ENCODE measurements around the gene MEPCE.

The MEPCE gene

GRCh38 chr7:100419660-100420226 is 9.9 kb upstream of the MEPCE start:
- no peak for TF ChIP-seq CTCF (IDR thresholded peaks at IDR 0.05; ENCODE audit: borderline replicate concordance, insufficient read depth, low read depth, low read length)
- no peak overlapping the region for H3K4me3 ChIP-seq (ENCODE audit: low read depth, low read length)

- TF ChIP-seq CTCF (IDR thresholded peaks at IDR 0.05; ENCODE audit: borderline replicate concordance, insufficient read depth, low read depth, low read length): no peak
- no peak overlapping the region for H3K4me3 ChIP-seq (ENCODE audit: low read depth, low read length)
Measured at GRCh38 chr7:100423315-100423714, 6.3 kb upstream of the MEPCE start.

GRCh38 chr7:100425347-100425746 is 4.3 kb upstream of the MEPCE start:
- no peak for TF ChIP-seq CTCF (IDR thresholded peaks at IDR 0.05; ENCODE audit: borderline replicate concordance, insufficient read depth, low read depth, low read length)
- H3K4me3 ChIP-seq (ENCODE audit: low read depth, low read length): no peak overlapping the region

GRCh38 chr7:100426516-100426915 is 3.1 kb upstream of the MEPCE start:
- TF ChIP-seq CTCF (IDR thresholded peaks at IDR 0.05; ENCODE audit: borderline replicate concordance, insufficient read depth, low read depth, low read length): no peak

GRCh38 chr7:100427762-100428198 is 1.9 kb upstream of the MEPCE start:
- H3K4me3 ChIP-seq (ENCODE audit: low read depth, low read length): peak overlapping the region; percentile 99
- TF ChIP-seq CTCF (IDR thresholded peaks at IDR 0.05; ENCODE audit: borderline replicate concordance, insufficient read depth, low read depth, low read length): no peak

More at GRCh38 chr7:100426516-100426915, 3.1 kb upstream of the MEPCE start:
- H3K4me3 ChIP-seq (ENCODE audit: low read depth, low read length): no peak overlapping the region

GRCh38 chr7:100428199-100428966 is 1.2 kb upstream of the MEPCE start, which contains the start of gene ZCWPW1:
ZCWPW1 (minus strand) TSS chr7:100428703; CDS start chr7:100420649, 8,054 bp downstream.
- H3K4me3 ChIP-seq (ENCODE audit: low read depth, low read length): peak within 1 kb of the TSS; percentile 99
- no peak for TF ChIP-seq CTCF (IDR thresholded peaks at IDR 0.05; ENCODE audit: borderline replicate concordance, insufficient read depth, low read depth, low read length)
